ENCODE measurements around the gene YRDC.
A peak's percentile ranks its signal among the peaks of the same experiment; 100 is the strongest.

GRCh38 chr1:37811027-37811655 lies 3.1 kb upstream of the YRDC start:
- peak; percentile 87 for TF ChIP-seq CTCF (IDR thresholded peaks at IDR 0.05)
- no peak for TF ChIP-seq EZH2 (IDR thresholded peaks at IDR 0.05)
- TF ChIP-seq EZH2phosphoT487 (IDR thresholded peaks at IDR 0.05) = no peak
